ENCODE measurements around the gene DLG2. TPM values are rescaled to one million over a fixed set of nuclear protein-coding genes. Genes with fewer than 3 reads are reported as not detected.
A peak's percentile ranks its signal among the peaks of the same experiment; 100 is the strongest.
"Not testable (repeated sequence)": the region's sequence is repeated elsewhere in the genome, so short reads cannot be mapped to it uniquely, and the experiment has no call there.

DLG2 gene
- total RNA-seq, 1 experiment from 2014 or later: 0.17 TPM

GRCh38 chr11:83744620-83745192 is 1882.4 kb downstream of the DLG2 start:
- no peak for DNase-seq (ENCODE audit: low read depth)

- no peak for DNase-seq (ENCODE audit: low read depth)
Observed at GRCh38 chr11:83736684-83737083, 1890.5 kb downstream of the DLG2 start.

DNA sequence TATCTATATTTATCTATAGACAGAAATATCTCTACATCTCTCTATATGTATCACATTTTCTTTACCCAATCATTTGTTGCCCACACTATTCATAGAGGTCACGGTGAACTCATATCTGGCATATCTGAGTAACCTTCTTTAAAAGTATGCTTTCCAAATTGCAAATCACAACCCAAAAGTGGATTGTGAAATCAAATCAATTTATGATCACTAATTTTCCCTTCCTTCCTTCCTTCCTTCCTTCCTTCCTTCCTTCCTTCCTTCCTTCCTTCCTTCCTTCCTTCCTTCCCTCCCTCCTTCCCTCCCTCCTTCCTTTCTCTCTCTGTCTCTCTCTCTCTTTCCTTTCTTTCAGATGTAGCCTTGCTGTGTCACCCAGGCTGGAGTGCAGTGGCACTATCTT is 1893.0 kb downstream of the DLG2 start:
- DNase-seq (ENCODE audit: low read depth): no peak

- DNase-seq (ENCODE audit: low read depth): not testable (repeated sequence)
Observed at GRCh38 chr11:83731288-83731687, 1895.9 kb downstream of the DLG2 start.

- DNase-seq (ENCODE audit: low read depth): no peak
Observed at GRCh38 chr11:83728281-83728680, 1898.9 kb downstream of the DLG2 start.

DNA sequence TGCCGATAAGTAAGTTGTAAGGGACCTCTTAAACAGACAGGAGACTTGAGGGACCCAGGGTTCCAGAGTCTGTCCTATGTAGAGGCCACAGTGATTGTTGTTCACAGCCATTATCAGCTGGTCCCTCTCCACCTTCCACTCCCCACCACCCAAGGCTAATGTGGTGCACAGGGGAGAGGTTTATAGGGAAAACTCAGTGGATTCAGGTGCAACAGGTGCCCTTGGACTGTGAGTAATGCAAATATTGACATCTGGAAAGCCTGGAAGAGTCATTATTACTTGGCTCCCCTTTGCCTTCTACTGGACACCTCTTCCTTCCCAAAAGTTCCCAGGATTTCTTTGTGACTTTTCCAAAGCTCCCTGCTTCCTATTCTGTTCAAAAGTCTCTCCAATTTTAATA is 1899.9 kb downstream of the DLG2 start:
- DNase-seq (ENCODE audit: low read depth): no peak

- no peak for DNase-seq (ENCODE audit: low read depth)
Observed at GRCh38 chr11:83726316-83726715, 1900.8 kb downstream of the DLG2 start.

- no peak for DNase-seq (ENCODE audit: low read depth)
Observed at GRCh38 chr11:83725728-83726127, 1901.4 kb downstream of the DLG2 start.

DNA sequence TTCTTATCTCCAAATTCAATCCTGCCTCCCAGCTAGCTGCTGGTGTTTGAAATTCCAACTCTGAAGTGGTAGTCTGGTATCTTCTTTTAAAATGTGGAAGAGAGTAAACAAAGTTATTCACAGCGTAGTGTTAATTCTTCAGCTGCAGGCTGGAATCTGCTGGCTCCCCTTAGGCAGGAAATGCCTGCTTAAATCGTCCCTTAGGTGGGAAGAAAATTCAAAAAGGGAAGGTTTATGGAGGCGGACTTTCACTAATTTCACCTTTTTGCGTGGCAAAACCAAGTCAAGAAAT is 1901.9 kb downstream of the DLG2 start:
- no peak for DNase-seq (ENCODE audit: low read depth)

GRCh38 chr11:83723999-83724398 is 1903.1 kb downstream of the DLG2 start:
- DNase-seq (ENCODE audit: low read depth): peak; percentile 48

- DNase-seq (ENCODE audit: low read depth): no peak
Observed at GRCh38 chr11:83722392-83723119, 1904.6 kb downstream of the DLG2 start.

- peak; percentile 31 for DNase-seq (ENCODE audit: low read depth)
Observed at GRCh38 chr11:83721263-83721662, 1905.9 kb downstream of the DLG2 start.

GRCh38 chr11:83720675-83721074 is 1906.5 kb downstream of the DLG2 start:
- no peak for DNase-seq (ENCODE audit: low read depth)

DNA sequence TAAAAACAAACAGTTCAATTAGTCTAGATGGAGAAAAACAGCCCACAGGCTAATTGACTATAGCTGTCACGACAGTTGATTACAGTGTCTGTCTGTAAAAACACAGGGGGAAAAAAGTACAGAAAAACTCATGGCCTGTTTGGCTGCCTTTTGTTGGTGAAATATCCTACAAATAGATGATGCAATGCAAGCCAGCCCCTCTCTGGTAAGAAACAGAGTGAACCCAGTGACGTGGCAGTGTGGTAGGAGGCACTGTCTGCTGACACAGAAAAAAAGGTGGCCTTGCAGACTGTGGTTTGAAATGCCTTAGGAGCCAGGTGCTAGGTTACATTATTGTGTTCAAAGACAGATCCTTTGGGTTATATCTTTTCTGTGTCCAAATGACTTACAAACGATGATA is 1909.6 kb downstream of the DLG2 start:
- DNase-seq (ENCODE audit: low read depth): no peak

- DNase-seq (ENCODE audit: low read depth): no peak
Observed at GRCh38 chr11:83715927-83716535, 1911.1 kb downstream of the DLG2 start.

DNA sequence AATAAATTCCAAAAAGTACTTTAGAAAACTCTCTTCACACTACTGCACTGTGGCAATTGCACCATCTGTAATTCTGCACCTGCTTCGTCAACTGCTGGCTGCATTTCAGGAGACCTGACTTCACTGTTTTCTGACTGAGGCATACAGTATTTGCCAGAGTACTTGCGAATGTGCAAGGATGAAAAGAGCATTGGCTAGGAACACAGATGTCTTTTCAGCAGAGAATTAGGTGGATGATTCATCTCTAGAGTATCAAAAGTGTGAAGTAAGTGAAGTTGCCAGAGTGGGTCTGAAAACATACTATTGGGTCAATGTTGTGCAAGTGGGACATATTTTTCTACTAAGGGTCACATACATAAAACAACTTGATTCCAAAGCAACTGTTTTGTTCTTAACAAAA is 1913.4 kb downstream of the DLG2 start:
- no peak for DNase-seq (ENCODE audit: low read depth)

GRCh38 chr11:83711106-83711527 is 1916.0 kb downstream of the DLG2 start:
- no peak for DNase-seq (ENCODE audit: low read depth)

- no peak for DNase-seq (ENCODE audit: low read depth)
Observed at GRCh38 chr11:83709434-83709833, 1917.7 kb downstream of the DLG2 start.

GRCh38 chr11:83706566-83706965 is 1920.6 kb downstream of the DLG2 start:
- no peak for DNase-seq (ENCODE audit: low read depth)

- DNase-seq (ENCODE audit: low read depth): no peak
Observed at GRCh38 chr11:83702796-83703195, 1924.3 kb downstream of the DLG2 start.

DNA sequence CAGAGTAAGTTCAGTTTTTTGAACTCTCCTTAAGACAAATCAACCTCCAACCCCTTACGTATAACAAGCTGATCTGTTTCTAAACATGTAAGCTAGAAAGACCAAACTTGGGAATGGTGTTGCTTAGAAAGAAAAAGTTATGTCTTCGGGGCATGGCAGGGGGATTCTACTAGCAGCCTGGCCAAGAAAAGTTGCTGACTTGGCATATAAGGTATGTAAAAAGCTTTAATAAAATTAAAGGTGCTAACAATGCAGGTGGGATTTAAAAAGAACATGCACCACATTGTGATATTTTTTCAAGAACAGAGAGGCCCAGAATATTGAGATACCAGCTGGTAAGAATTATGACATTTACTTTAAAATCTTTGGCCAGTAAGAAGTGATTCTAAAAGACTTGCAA is 1929.6 kb downstream of the DLG2 start:
- no peak for DNase-seq (ENCODE audit: low read depth)

GRCh38 chr11:83695046-83695445 is 1932.1 kb downstream of the DLG2 start:
- no peak for DNase-seq (ENCODE audit: low read depth)

GRCh38 chr11:83694191-83694910 is 1932.8 kb downstream of the DLG2 start:
- no peak for DNase-seq (ENCODE audit: low read depth)

Measured in LHCN-M2 (cell line).